ENCODE data around the gene KRT20.

KRT20 gene

GRCh38 chr17:40886090-40886489 lies 1.0 kb upstream of the KRT20 start:
- H3K9ac ChIP-seq (ENCODE audit: low read length): no peak overlapping the region
- no peaks in the 10 kb centered on the region for H3K9me3 ChIP-seq (ENCODE audit: insufficient read depth, low read length)
- no peak overlapping the region for H3K4me3 ChIP-seq (ENCODE audit: low read length)
- no peaks in the 10 kb centered on the region for H3K36me3 ChIP-seq (replicated peaks; ENCODE audit: low read depth, low read length)
- no peaks in the 10 kb centered on the region for H3K4me1 ChIP-seq (ENCODE audit: low read length)
- H3K27ac ChIP-seq (ENCODE audit: low read length): no peak overlapping the region
- H3K27me3 ChIP-seq (ENCODE audit: low read depth, low read length): peaks cover 36% of the 10 kb centered on the region
- H3K4me2 ChIP-seq (ENCODE audit: low read length): no peak overlapping the region
- no peaks in the 10 kb centered on the region for H3K79me2 ChIP-seq (ENCODE audit: low read length)
- no peaks in the 10 kb centered on the region for H4K20me1 ChIP-seq (ENCODE audit: insufficient read depth, low read length)
- TF ChIP-seq CTCF (IDR thresholded peaks at IDR 0.05; ENCODE audit: low read depth, low read length) (no peak), EZH2phosphoT487 (IDR thresholded peaks at IDR 0.05; ENCODE audit: low read depth) (no peak)
- no peak overlapping the region for H2AFZ ChIP-seq (ENCODE audit: low read depth, low read length)

GRCh38 chr17:40883626-40884334 lies 1.3 kb downstream of the KRT20 start:
- Histone ChIP-seq H3K4me1 (ENCODE audit: low read length) (no peaks in the 10 kb centered on the region), H3K4me2 (ENCODE audit: low read length) (no peak overlapping the region), H3K27ac (ENCODE audit: low read length) (no peak overlapping the region), H4K20me1 (ENCODE audit: insufficient read depth, low read length) (no peaks in the 10 kb centered on the region), H3K4me3 (ENCODE audit: low read length) (no peak overlapping the region), H3K27me3 (ENCODE audit: low read depth, low read length) (peaks cover 25% of the 10 kb centered on the region), H3K9ac (ENCODE audit: low read length) (no peak overlapping the region), H3K79me2 (ENCODE audit: low read length) (no peaks in the 10 kb centered on the region), H3K9me3 (ENCODE audit: insufficient read depth, low read length) (no peaks in the 10 kb centered on the region), H2AFZ (ENCODE audit: low read depth, low read length) (no peak overlapping the region), H3K36me3 (replicated peaks; ENCODE audit: low read depth, low read length) (no peaks in the 10 kb centered on the region)
- TF ChIP-seq CTCF (IDR thresholded peaks at IDR 0.05; ENCODE audit: low read depth, low read length): no peak
- TF ChIP-seq EZH2phosphoT487 (IDR thresholded peaks at IDR 0.05; ENCODE audit: low read depth): no peak

- TF ChIP-seq CTCF (IDR thresholded peaks at IDR 0.05; ENCODE audit: low read depth, low read length) (no peak), EZH2phosphoT487 (IDR thresholded peaks at IDR 0.05; ENCODE audit: low read depth) (no peak)
- Histone ChIP-seq H3K4me2 (ENCODE audit: low read length) (no peak overlapping the region), H3K79me2 (ENCODE audit: low read length) (no peaks in the 10 kb centered on the region), H4K20me1 (ENCODE audit: insufficient read depth, low read length) (no peaks in the 10 kb centered on the region), H3K9me3 (ENCODE audit: insufficient read depth, low read length) (no peaks in the 10 kb centered on the region), H3K4me1 (ENCODE audit: low read length) (no peaks in the 10 kb centered on the region), H3K9ac (ENCODE audit: low read length) (no peak overlapping the region), H3K27ac (ENCODE audit: low read length) (no peak overlapping the region), H3K4me3 (ENCODE audit: low read length) (no peak overlapping the region), H3K27me3 (ENCODE audit: low read depth, low read length) (peaks cover 17% of the 10 kb centered on the region; the same call in 1 of the 2 replicates), H2AFZ (ENCODE audit: low read depth, low read length) (no peak overlapping the region), H3K36me3 (replicated peaks; ENCODE audit: low read depth, low read length) (no peaks in the 10 kb centered on the region)
Observed at GRCh38 chr17:40883031-40883430, 2.0 kb downstream of the KRT20 start.

- no peaks in the 10 kb centered on the region for H3K4me1 ChIP-seq (ENCODE audit: low read length)
- H3K27ac ChIP-seq (ENCODE audit: low read length): no peak overlapping the region
- H3K4me3 ChIP-seq (ENCODE audit: low read length): no peak overlapping the region
- no peak overlapping the region for H3K9ac ChIP-seq (ENCODE audit: low read length)
- no peaks in the 10 kb centered on the region for H3K36me3 ChIP-seq (replicated peaks; ENCODE audit: low read depth, low read length)
- H3K4me2 ChIP-seq (ENCODE audit: low read length): no peak overlapping the region
- no peaks in the 10 kb centered on the region for H3K79me2 ChIP-seq (ENCODE audit: low read length)
- H2AFZ ChIP-seq (ENCODE audit: low read depth, low read length): no peak overlapping the region
- 0 out of 2 replicates have a peak, but pooled peaks cover 9% of the 10 kb centered on the region for H3K27me3 ChIP-seq (ENCODE audit: low read depth, low read length)
- H4K20me1 ChIP-seq (ENCODE audit: insufficient read depth, low read length): no peaks in the 10 kb centered on the region
- H3K9me3 ChIP-seq (ENCODE audit: insufficient read depth, low read length): no peaks in the 10 kb centered on the region
- TF ChIP-seq EZH2phosphoT487 (IDR thresholded peaks at IDR 0.05; ENCODE audit: low read depth): no peak
- no peak for TF ChIP-seq CTCF (IDR thresholded peaks at IDR 0.05; ENCODE audit: low read depth, low read length)
Observed at GRCh38 chr17:40879026-40879425, 6.0 kb downstream of the KRT20 start.

All from OCI-LY3 (cell line).